KBM-7 (cell line): ENCODE data around the gene C1QTNF1.

Source experiments
- DNase-seq: peaks from one replicate; pipeline ENCODE4 v3.0.0-alpha.2; 2015
- in situ Hi-C: fragments of 300-500 bp; cut with MboI; formaldehyde crosslinking; loops from 2 replicates; pipeline ENCODE4 v1.14.3; 2020; ENCODE audit warnings: low sequenced_read_pairs, low pct_unique_long_range_greater_than_20kb, mixed read lengths

Gene C1QTNF1

GRCh38 chr17:79033741-79034501, 10.0 kb downstream of the C1QTNF1 start:
- DNase-seq: no peak
- in situ Hi-C loops: no loop called here

- in situ Hi-C loops: no loop called here
Observed at GRCh38 chr17:79034931-79035485, 11.0 kb downstream of the C1QTNF1 start.

DNA sequence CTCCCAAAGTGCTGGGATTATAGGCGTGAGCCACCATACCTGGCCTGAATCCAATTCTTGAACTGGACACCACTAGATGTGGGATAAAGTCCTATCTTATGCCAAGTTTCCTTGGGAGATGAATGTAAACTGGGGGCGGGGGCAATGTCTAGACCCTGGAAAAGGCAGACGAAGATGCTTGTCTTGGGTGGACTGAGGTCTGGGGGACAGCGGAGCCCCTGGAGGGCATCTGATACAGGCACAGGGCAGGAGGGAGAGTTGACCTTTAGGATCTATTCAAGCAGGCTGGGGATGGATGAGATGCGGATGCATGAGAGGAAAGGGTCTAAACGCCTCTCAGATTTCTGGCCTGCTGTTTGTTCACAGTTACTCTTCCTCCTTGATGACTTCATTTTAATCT, 11.7 kb downstream of the C1QTNF1 start:
- in situ Hi-C loops: no loop called here

More at GRCh38 chr17:79034931-79035485, 11.0 kb downstream of the C1QTNF1 start:
- no peak for DNase-seq

DNA sequence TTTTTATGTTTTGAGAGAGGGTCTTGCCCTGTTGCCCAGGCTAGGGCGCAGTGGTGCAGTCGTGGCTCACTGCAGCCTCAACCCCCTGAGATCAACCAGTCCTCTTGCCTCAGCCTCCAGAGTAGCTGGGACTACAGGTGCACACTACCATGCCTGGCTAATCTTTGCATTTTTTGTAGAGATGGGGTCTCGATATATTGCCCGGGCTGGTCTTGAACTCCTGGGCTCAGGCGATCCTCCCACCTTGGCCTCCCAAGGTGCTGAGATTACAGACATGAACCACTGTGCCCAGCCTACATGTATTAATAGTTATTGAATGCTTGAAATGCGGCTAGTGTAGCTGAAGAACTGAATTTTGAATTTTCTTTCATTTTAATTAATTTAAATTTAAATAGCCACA, 12.2 kb downstream of the C1QTNF1 start:
- no peak for DNase-seq
- in situ Hi-C loops: no loop called here

More for the DNA sequence above, 11.7 kb downstream of the C1QTNF1 start:
- no peak for DNase-seq

- in situ Hi-C loops: no loop called here
- no peak for DNase-seq
Observed at GRCh38 chr17:79036596-79036995, 12.6 kb downstream of the C1QTNF1 start.

GRCh38 chr17:79038545-79039135, 14.7 kb downstream of the C1QTNF1 start:
- no peak for DNase-seq
- in situ Hi-C loops: no loop called here

DNA sequence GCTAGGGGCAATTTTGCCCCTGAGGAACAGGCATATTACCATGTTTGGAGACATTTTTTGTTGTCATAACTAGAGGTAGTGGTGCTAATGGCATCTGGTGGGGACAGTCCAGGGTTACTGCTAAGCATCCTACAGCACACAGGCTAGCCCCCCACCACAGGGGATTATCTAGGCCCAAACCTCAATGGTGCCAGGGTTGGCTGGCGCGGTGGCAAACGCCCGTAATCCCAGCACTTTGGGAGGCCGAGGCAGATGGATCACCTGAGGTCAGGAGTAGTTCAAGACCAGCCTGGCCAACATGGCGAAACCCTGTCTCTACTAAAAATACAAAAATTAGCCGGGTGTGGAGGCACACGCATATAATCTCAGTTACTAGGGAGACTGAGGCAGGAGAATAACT, 15.2 kb downstream of the C1QTNF1 start:
- in situ Hi-C loops: no loop called here
- DNase-seq: no peak

- in situ Hi-C loops: no loop called here
- no peak for DNase-seq
Observed at GRCh38 chr17:79039886-79040285, 15.9 kb downstream of the C1QTNF1 start.

DNA sequence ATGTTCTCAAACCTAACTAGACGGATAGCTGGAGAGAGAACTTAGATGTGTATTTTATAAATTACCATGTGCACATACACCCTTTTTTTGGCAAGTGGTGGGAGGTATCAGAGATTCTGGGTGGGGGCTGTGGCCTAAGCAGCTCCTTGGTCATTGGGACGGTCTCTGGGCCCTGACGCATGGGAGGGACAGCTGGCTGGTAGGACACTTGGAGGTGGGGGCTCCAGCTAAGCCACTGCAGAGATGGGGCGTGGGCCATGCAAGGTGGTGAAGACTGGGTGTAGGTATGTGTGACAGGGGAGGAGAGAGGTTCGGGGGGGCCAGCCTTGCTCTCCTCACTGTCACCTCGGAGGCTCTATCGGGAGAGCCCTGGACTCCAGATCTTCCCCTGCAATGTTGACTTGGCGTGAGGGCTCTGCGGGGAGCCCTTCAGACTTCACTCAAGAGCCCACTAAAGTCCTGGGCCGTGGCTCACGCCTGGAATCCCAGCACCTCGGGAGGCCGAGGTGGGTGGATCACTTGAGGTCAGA, 17.1 kb downstream of the C1QTNF1 start:
- in situ Hi-C loops: no loop called here
- no peak for DNase-seq

DNA sequence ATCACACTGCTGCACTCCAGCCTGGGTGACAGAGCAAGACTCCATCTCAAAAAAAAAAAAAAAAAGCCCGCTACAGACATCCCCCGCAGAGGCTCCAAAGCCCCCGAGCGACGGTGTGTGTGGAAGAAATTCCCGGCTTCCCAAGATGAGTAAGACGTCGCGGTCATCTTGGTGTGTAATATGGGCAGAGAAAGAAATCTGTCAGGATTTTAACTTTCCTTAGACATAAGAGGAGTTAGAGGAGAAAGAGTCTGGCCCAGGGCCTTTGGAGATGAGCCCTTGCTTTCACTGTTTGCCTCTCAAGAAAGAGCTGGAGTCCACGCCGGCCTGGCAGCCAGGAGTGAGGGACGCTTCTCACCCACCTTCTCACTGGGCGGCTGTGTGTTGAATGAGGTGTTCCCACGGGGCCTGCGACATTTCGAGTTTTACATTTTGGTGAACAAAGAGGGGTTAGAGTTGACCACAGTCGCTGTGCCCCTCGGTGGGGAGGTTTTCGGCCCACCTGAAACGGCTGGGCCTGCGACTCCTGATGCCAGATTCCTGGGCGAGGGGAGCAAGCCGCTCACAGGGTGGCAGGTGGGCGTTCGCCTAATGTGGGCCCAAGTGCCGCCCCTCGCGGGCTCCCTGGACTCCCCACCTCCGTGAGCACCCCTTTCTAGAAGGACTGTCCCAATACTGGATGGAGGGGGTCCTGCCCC, 17.9 kb downstream of the C1QTNF1 start:
- in situ Hi-C loops: no loop called here
- DNase-seq: no peak

- DNase-seq: peak; percentile 66
- in situ Hi-C loops: no loop called here
Observed at GRCh38 chr17:79042421-79043190, 18.6 kb downstream of the C1QTNF1 start.

GRCh38 chr17:79043191-79043930, 19.4 kb downstream of the C1QTNF1 start:
- in situ Hi-C loops: no loop called here
- no peak for DNase-seq

DNA sequence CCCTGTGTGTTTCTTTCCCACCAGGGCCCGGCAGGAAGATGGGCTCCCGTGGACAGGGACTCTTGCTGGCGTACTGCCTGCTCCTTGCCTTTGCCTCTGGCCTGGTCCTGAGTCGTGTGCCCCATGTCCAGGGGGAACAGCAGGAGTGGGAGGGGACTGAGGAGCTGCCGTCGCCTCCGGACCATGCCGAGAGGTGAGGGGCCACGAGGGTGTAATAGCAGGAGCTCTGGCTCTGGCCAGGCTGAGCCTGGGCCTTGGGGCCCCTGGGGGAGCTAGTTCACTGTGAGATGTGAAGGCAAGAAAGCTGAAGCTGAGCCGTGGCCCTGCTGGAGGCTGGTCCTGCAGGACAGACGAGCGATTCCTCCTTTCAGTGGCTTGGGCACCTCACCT, 20.0 kb downstream of the C1QTNF1 start:
- in situ Hi-C loops: no loop called here
- no peak for DNase-seq

DNA sequence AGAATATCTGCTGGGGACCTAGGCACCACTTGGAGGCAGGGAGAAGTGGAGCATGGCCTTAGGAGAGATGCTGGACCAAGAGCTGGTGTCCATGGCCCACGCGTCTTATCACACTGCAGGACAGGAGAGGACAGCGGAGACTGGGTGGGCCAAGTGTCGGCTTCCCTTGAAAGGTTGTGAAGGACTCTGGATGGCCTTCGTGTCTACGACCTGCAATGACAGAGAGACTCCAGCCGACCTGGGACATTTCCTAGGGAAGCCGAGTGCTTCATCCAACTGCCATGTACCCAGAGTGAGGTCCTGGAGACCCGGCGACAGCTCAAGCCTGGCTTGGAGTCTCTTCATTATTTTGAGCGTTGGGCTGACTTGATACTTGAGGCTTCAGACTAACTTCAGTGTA, 20.5 kb downstream of the C1QTNF1 start:
- in situ Hi-C loops: no loop called here
- DNase-seq: no peak

GRCh38 chr17:79045001-79045729, 21.2 kb downstream of the C1QTNF1 start:
- in situ Hi-C loops: no loop called here

DNA sequence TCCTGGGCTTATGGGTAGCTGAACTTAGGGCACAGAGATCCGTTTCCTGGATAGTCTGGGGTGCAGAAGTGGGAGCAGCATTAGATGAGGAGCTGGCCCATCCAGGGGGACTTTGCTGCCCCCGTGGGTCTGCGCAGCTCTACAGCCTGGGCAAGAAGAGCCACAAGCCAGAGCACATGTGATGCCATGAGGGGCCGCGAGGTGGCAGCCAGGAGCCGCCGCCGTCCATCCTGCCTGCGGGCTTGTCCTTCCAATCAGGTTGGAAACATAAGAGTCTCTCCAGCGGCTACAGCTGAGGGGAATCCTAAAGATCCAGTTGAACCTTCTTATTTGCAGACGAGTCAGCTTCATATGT, 21.9 kb downstream of the C1QTNF1 start:
- in situ Hi-C loops: no loop called here
- peak; percentile 82 for DNase-seq

More at GRCh38 chr17:79045001-79045729, 21.2 kb downstream of the C1QTNF1 start:
- DNase-seq: no peak

DNA sequence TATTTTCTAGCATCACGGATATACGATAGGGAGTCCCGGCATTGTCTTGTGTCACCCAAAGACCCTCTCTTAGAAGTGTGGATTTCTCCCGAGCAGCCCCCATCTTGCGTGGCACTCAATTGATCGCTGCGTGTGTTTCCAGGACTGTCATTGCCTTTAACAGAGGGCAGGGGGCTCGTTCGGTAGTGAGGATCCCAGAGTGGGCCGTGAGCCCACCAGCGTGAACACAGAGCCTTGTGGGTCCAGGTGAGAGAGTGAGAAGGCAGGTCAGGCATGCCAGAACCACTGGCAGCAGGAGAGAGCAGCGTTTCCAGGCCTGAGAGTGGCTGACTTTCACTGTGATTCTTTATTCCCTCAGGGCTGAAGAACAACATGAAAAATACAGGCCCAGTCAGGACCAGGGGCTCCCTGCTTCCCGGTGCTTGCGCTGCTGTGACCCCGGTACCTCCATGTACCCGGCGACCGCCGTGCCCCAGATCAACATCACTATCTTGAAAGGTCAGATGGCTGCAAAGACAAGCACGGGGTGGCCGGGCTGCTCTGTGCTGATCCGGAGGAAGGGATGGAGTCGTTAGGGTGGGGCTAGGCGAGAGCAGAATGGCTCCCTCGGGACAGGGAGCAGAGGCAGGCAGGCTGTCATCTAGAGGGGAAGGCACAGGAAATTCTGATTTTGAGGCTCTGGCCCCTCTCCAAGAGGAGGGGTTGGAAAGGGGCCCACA, 22.4 kb downstream of the C1QTNF1 start:
- DNase-seq: no peak

More for the DNA sequence above, 22.4 kb downstream of the C1QTNF1 start:
- in situ Hi-C loops: no loop called here
